ENCODE results near the gene PPP2R2C.

Gene PPP2R2C

DNA sequence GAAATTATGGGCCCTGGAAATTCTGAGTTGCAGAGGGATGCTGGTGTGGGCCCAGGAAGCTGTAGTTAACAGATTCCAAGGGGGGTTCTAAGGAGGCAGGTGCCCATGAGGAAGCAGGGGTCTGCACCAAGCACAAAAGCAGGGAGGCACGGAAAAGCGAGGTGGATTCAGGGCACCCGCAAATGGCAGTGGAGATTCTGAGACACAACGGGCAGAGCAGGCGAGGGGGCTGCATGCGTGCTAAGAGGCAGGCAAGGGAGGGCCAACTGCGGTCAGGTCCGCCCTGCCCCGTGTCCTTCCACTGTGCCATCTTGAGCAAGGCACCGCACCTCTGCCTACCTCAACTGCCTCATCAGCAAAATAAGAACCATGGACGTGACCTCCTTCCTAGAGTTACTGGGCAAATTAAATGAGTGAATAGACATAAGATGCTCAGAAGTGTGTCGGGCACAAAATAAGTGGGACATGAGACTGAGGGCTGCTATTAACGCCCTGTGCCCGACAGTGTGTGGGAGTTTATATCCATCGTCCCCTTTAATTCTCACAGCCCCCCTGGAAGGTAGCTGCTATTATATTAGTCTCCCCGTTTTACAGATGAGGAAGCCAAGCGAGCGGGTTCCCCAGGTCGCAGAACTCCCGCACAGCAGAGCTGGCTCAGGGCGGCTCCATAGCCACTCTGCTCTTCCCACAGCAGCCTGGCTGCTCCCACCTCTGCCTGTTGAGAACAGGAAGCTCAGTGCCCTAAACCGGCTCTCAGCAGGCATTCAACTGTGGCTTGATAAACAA lies 67.6 kb downstream of the PPP2R2C start:
- DNase-seq (ENCODE audit: low read depth in 2 of 2) = no peak

DNA sequence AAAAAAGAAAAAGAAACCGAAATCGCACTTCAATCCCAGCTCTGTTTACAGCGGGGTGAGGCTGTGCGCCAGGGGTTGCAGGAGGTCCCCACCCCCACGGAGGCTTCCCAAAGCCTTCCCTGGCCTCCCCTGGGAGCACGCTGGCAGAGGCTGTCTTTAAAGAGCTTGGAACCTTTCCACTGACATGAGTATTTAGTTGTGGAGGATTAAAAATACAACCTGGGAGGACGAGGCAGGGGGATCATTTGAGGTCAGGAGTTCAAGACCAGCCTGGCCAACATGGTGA lies 69.1 kb downstream of the PPP2R2C start:
- DNase-seq (ENCODE audit: low read depth in 2 of 2) = no peak

DNA sequence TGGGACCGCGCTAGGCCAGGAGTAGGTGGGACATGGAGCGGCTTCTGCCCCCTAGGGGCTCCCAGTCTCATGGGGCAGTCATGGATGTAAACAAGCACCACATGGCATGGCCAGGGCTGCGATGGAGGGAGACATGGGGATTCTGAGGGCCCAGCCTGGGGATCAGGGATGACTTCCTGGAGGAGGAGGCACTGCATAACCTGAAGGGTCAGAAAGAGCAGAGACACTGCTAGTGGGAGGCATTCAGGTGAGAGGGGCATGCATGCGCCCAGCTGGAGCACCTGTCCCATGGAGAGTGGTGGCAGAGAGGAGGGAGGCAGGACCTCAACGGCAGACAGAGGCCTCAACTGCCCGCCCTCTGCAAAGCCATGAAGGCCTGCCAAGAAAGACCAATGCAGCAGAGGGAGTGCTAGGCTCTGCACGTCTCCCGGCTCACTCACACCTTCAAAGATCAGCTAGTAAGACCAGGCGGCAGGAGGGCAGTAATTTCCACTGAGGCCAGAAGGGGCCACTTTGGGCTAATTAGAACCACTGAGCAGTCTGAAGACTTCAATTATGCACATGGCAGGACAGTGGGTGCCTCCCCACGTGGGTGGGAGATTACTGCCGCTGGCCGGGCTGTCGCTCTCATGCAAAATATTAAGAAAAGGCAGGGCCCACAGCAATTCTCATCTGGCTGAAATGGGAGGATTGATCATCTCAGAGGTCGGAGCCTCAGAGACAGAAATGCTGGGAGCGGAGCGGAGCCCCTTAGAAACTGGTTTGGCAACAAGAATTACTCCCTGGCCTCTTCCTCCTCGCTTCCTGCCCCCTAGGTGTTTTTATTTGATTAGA lies 69.6 kb downstream of the PPP2R2C start:
- no peak for DNase-seq (ENCODE audit: low read depth in 2 of 2)

DNA sequence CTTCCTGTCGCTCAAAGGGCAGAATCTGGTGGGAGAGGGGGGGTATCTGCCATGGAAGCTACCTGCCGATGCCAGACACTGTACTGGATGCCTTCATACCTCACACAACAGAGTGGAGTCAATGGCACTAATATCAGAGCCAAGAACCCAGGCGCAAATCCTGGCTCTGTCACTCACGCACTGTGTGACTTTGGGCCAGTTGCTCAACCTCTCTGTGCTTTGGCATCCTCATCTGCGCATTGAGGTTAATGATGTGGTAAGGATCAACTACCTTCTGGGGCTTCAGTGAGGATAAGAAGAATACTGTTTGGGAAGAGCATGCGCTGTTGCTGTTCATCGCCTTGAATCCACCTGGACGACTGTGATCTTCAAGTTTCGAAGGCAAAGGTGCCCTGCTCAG lies 70.6 kb downstream of the PPP2R2C start:
- DNase-seq (ENCODE audit: low read depth in 2 of 2) = no peak

DNA sequence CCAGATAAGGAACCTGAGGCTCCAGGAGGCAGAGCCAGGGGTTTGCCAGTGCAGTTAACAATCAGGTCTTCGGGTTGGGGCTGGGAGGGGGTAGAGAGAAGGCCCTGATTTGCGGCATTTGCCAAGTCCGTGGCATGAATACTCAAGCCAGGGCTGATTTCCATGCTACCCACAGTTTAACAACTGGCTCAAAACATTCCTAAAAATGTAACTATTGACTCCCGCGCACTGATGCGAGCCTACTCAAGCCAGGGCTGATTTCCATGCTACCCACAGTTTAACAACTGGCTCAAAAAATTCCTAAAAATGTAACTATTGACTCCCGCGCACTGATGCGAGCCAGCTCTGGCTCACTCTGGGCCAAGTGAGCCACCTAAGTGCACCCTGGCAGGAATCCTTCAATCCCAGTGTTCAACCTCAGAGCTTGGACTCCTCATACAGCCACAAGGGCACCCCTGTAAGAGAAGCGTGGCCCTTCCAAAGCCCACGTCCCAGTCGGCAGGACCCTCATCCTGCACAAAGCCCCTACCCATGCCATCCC lies 75.6 kb downstream of the PPP2R2C start:
- DNase-seq (ENCODE audit: low read depth in 2 of 2) = no peak

DNA sequence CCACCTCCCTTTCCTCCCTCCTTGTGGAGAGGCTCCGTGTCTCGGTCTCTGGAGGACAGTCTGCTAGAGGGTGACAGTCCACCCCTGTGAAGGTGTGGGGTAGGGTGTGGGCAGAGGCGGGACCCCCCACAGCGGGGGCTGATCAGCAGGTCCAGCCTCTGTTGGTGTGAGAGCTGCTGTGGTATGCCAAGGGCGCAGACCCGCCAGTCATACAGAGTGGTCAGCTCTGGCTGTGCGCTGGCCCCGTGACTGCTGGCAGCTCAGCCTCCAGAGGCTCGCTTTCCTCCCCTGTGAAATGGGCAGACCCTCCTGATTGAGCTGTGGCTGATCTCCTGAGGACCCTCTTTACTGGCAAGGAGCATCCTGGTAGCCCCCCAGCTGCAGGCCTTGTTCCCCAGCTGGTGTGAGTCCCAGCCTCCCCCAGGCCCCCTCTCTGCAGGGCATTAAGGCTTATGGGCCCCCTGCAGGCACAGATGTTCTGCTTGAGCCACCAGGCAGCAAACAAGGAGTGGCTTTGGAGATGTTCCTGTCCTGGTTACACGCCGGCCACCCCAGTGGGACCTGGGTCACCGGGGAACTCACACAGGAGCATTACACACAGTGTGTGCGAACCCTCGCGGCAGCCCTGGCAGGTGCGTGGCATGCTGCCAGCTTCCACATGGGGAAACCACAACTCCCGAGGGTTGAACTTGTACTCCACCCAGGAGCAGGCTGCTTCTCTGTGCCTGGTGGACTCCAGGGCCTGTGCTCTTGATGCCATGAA lies 76.8 kb downstream of the PPP2R2C start:
- no peak for DNase-seq (ENCODE audit: low read depth in 2 of 2)

DNA sequence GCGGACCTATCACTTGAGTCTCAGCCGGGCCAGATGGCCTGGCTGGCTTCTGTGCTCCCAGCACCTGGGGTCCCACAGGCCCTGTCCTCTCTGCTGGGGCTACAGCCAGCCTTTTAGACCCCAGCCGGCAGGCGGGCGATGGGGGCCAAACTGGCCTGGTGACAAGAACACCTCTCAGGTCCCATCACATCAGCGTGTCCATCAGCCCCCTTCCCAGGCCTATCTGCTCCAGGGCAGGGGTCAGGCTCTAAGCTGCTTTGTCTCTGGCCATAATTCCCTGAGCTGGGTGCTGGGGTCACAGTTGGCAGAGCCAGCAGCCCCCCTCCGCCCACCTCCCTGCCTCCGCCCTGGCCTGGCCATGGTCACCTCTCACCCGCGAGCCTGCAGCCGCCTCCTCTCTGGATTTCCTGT lies 77.7 kb downstream of the PPP2R2C start:
- no peak for DNase-seq (ENCODE audit: low read depth in 2 of 2)

DNA sequence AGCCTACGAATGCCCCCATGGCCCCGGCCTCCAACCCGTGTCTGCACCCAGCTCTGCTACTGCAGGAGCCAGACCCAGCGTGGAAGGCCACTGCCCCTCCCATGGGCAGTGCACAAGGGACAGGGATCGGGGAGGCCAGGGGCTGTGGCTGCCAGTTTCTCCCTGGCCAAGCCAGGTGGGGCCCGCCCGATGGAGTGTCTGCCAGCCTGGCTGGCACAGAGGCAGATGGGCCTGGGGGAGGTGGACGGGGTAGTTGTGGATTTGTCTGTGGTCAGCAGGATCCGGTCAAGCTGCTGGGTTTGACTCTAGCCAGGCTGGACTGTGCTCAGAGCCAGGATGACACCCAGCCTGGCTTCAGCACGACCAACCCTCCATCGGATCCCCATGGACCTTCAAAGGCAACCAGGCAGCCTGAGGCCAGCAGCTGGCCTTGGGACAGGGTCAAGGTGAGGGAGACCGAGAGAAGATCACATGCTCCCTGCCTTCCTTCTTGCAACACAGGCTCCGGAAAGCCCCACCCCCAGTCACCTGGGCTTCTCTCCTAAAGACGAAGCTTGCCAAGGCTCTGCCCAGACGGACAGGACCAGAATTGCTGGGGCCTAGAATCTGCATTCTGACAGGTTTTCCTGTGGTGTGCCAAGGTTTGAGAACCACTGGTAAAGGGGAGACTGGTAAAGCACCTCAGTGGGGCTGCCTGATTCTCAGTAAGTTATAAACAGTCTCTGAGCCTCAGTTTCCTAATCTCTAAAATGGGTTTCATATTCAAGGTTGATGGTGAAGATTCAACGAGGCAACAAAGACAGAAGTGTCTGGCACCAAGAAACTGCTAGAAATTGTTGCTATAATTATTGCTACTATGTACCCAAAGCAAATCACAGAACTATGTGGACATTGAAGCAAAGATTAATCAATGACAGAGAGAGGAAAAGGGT lies 78.6 kb downstream of the PPP2R2C start:
- DNase-seq (ENCODE audit: low read depth in 2 of 2) = no peak

DNA sequence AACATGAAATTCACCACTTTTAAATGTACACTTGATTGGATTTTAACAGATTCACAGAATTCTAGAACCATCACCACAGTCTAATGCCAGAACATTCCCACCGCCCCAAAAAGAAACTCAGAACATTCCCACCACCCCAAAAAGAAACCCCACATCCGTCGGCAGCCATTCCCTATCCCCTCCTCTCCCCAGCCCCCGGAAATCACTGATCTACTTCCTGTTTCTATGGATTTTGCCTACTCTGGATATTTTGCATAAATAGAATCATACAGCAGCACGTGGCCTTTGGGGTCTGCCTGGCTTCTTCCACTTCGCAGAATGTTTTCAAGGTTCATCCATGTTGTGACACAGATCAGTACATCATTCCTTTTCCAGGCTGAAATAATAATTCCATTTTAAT lies 79.3 kb downstream of the PPP2R2C start:
- no peak for DNase-seq (ENCODE audit: low read depth in 2 of 2)

DNA sequence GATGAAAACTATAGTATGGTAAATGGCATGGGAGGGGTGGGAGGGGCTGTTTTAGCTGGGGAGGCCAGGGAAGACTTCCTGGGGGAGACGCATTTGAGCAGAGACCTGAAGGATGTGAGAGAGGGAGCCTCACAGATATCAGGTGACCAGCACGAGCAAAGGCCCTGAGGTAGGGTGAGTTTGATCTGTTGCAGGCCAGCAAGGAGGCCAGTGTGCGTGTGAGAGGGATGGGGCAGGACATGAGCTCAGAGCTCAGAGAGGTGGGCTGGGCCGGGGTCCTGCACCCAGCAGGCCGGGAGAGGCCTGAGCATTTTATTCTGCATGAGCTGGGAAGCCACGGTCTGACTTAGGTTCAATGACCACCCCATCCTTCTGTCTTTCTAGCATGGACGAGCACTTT lies 80.0 kb downstream of the PPP2R2C start:
- no peak for DNase-seq (ENCODE audit: low read depth in 2 of 2)

DNA sequence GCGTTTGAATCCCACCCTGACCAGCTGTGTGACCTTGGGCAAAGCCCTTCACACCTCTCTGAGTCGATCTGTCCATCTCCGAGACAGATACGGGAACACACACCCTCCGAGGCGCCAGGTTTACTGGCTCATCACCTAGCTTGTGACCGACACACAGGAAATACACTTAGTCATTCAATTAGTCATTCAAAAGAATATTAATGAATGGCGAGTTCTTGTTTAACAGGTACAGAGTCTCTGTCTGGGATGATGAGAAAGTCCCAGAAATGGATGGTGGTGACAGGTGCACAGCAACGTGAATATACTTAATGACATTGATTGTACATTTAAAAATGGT lies 80.6 kb downstream of the PPP2R2C start:
- no peak for DNase-seq (ENCODE audit: low read depth in 2 of 2)

DNA sequence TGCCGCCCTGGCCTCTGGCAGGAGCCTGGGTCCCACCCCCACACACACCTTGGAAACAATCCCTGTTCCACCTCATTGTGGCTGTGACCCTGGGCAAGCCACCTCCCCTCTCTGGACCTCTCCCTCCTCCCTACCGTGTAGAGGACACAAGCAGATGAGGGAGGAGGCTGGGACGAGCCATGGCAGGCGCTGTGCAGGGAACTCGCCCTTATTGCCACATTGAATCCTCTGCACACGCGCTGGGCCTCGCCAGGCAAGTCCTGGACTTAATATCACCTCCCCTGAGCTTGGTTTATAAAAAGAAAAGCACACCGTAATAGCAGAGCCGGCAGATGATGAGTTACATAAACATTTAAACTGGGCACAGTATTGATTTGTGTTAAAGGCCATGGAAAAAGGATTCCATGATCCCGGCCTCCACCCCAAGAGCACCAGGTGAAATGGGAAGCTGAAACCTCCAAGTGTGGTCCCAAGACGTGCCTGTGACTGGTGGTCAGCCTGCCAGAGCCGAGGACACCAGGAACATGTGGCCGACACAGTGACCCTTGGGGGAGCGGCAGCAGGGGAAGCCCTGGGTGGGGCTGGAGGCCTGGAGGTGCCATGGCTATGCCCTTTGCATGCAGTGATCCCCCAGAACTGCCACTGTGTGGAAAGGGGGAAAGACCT lies 81.1 kb downstream of the PPP2R2C start:
- no peak for DNase-seq (ENCODE audit: low read depth in 2 of 2)

DNA sequence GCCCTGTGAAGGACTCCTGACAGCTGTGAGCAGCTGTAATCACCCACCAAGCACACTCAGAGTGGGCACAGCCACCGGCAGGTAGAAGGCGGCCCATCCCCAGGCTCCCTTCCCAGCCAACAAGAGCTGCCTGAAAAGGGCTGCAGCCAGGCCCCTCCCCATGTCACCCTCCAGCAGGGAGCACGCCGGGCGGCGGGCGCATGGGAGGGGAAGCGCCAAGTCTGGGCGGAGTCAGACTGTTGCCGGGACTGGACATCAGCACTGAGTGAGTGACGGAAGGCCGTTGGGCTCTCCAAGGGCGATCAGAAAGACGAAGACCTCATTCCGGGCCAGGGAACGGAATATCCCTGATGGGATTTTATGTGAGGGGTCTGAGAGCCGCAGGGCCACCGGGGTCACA lies 82.1 kb downstream of the PPP2R2C start:
- DNase-seq (ENCODE audit: low read depth in 2 of 2) = no peak

DNA sequence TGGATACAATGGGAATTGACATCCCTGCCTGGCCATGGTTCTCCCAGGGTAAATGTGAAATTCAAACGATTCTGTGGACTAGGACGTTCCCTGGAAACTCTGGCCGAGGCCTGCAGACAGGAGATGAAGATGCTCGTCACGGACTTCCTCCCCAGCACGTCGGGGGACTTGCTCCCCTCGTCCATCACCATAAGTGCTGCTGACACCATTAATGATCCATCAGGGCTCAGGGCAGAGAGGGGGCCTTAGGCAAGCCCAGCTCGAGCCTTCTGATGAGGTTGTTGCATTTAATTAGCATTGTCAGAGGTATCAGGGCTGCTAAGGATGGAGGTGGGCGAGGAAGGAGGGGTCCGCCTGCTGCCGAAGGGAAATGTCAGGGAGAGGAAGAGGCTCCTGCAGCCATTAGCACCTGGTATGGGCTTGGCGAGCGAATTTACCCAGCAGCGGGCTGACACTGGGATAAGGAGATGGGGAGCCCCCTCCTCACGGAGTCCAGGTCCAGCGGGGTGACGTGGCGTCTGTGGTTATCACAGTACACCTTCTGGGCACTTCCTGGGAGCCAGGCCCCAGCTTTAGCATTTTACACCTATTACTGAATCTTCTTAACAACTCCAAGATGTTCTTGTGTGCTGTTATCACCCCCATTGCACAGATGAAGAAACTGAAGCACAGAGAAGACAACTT lies 83.1 kb downstream of the PPP2R2C start:
- DNase-seq (ENCODE audit: low read depth in 2 of 2) = no peak

DNA sequence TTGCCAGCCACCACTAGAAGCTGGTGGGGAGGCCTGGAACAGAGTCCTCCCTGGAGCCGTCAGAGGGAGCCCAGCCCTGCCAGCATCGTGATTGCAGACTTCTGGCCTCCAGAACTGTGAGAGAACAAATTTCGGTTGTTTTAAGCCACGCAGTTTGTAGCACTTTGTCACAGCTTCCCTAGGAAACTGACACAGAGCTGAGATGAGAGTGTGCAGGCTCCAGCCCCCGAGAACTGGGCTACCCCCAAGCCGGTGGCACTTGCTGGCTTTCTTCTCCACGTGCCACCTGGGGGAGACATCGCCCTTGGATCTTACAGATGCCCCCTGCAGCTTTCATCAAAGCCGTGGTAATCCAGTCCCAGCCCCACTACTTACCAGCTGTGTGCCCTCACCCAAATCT lies 83.7 kb downstream of the PPP2R2C start:
- no peak for DNase-seq (ENCODE audit: low read depth in 2 of 2)

DNA sequence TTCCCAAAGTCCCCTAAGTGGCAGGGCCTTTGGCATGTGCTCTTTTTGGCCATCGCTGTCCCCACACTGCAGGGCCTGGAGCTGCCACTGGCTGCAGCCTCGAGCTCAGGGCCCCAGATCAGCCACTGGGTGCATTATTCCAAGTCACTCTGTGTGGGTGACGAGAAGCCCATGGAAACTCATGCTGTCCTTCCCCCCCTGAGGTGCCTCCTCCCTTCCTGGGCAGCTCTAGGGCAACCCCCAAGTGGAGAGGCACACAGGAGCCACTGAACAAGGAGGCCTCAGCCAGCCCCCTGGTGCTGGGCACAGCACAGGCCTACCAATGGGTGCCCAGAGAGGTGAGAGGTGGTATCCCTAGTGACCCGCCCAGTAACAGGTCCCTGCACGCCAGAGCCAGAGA lies 84.5 kb downstream of the PPP2R2C start:
- no peak for DNase-seq (ENCODE audit: low read depth in 2 of 2)

DNA sequence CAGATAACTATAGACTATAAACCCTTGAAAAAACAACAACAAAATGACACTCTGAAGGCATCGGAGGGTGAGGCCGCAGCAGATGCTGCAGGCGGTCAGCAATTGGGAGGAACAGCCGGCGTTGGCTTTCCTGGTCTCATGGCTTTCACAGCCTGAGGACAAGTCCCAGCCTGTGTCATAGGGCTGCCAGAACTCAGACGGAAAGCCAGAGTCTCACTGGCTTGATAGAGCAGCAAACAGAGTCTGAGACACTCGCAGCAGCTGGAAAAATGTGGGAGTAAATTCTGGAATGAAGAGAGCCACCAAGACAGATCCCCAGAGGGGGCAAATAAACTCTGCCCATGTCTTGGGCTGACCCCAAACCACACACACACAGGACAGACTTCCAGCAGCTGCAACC lies 86.3 kb downstream of the PPP2R2C start:
- no peak for DNase-seq (ENCODE audit: low read depth in 2 of 2)

DNA sequence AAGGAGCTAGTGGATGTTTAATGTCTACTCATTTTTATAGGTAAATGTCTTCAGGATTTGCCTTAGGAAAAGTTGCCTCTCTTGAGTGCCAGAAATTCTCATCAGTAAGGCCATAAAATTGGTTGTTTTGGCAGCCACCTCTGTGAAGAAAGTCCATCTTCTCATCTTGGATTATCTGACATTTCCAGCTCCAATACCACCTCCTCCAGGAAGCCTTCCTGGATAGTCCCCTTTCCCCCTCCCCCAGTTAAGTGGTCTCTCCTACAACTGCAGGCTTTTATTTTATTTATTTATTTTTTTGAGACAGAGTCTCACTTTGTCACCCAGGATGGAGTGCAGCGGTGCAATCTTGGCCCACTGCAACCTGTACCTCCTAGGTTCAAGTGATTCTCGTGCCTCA lies 87.1 kb downstream of the PPP2R2C start:
- no peak for DNase-seq (ENCODE audit: low read depth in 2 of 2)

DNA sequence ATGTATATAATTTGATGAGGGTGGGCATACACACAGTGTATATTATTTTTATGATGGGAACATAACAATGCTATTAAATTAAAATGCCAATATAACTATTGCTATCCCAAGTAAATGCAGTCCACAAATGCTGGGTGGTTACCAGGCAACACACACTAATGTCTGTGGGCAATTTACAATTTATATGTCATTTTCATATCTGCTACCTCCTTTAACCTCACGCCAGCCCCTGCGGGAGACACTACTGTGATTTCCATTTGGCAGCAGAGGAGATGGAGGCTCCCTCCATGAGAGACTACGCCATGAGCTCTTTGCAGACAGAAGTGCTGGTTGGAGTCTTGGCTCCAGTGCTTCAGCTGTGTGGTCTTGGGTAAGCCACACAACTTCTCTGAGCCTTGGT lies 87.9 kb downstream of the PPP2R2C start:
- DNase-seq (ENCODE audit: low read depth in 2 of 2) = no peak

DNA sequence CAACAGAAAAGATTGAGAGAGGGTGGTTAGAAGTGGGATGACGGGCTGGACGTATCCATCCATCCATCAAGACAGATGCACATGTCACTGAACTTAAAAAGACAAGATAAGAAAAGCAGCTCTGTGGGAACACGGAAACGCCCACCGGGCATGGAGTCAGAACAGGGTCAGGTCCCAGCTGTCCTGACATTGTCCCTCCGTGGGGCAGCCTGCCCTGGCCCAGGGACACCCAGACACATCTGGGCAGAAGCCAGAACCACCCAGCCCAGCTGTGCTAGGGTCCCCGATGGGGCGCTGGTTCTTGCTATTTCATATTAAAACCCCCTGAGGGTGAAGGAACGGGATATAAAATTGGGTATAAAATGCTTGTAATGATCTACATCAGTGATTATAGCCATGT lies 88.5 kb downstream of the PPP2R2C start:
- DNase-seq (ENCODE audit: low read depth in 2 of 2) = no peak
